WTC11 (cell line): ENCODE measurements around the gene PGM2L1. TPM values are rescaled to one million over a fixed set of nuclear protein-coding genes. Genes with fewer than 3 reads are reported as not detected.

Experiments used
- ATAC-seq: fragments of 200-7000 bp; cut with Tn5 transposase; 2 replicates; pipeline ENCODE4 v1.10.0; 2021; ENCODE audit warnings: mild to moderate bottlenecking, moderate library complexity
- CTCF ChIA-PET: fragments of 300-600 bp; sonication (Branson Sonifier 250); formaldehyde crosslinking; loops from one replicate; lab custom pipeline; 2021; ENCODE audit warnings: antibody characterized with exemption; lab: Charles Lee
- POLR2A ChIA-PET: fragments of 350-600 bp; sonication (Branson Sonifier 250); formaldehyde crosslinking; loops from one replicate; lab custom pipeline; 2021; ENCODE audit warnings: antibody characterized with exemption; lab: Charles Lee
- DNase-seq: peaks from one replicate; pipeline ENCODE4 v3.0.0; 2021; ENCODE audit warnings: low spot score
- H3K27ac Mint-ChIP-seq: 2 replicates; pipeline ENCODE4 v1.8.0; 2021; ENCODE audit warnings: mixed read lengths
- H3K27me3 Mint-ChIP-seq: 2 replicates; pipeline ENCODE4 v1.8.0; 2021; ENCODE audit warnings: low read depth, mild to moderate bottlenecking, moderate library complexity, mixed read lengths
- H3K36me3 Mint-ChIP-seq: 2 replicates; pipeline ENCODE4 v1.8.0; 2021; ENCODE audit warnings: mixed read lengths
- H3K4me1 Mint-ChIP-seq: 2 replicates; pipeline ENCODE4 v1.8.0; 2022; ENCODE audit warnings: mixed read lengths
- H3K4me3 Mint-ChIP-seq: 2 replicates; pipeline ENCODE4 v1.8.0; 2021; ENCODE audit warnings: mild to moderate bottlenecking, moderate library complexity, mixed read lengths
- H3K9me3 Mint-ChIP-seq: 2 replicates; pipeline ENCODE4 v1.8.0; 2021; ENCODE audit warnings: mixed read lengths
- CREB1 ChIP-seq: sonication (generic); formaldehyde crosslinking; IDR thresholded peaks from 2 replicates; pipeline ENCODE4 v1.8.0; 2023; ENCODE audit warnings: mild to moderate bottlenecking, missing genetic modification reagents
- CREM ChIP-seq: sonication (generic); formaldehyde crosslinking; IDR thresholded peaks from 2 replicates; pipeline ENCODE4 v1.8.1; 2022; ENCODE audit warnings: mild to moderate bottlenecking, missing genetic modification reagents, moderate library complexity
- MXD4 ChIP-seq: fragments of 250-450 bp; sonication (Bioruptor Pico); IDR thresholded peaks from 2 replicates; pipeline ENCODE4 v1.8.0; 2021; ENCODE audit warnings: mild to moderate bottlenecking, moderate library complexity, borderline replicate concordance
- OVOL2 ChIP-seq: fragments of 250-450 bp; sonication (Bioruptor Pico); IDR thresholded peaks from 2 replicates; pipeline ENCODE4 v1.9.0; 2021; ENCODE audit warnings: mild to moderate bottlenecking, borderline replicate concordance
- RELA ChIP-seq: sonication (generic); formaldehyde crosslinking; IDR thresholded peaks from 2 replicates; pipeline ENCODE4 v1.8.1; 2022; ENCODE audit warnings: missing genetic modification reagents, mild to moderate bottlenecking, borderline replicate concordance
- SMAD4 ChIP-seq: sonication (generic); formaldehyde crosslinking; IDR thresholded peaks from 2 replicates; pipeline ENCODE4 v1.8.0; 2022; ENCODE audit warnings: mild to moderate bottlenecking, missing genetic modification reagents
- TEAD1 ChIP-seq: sonication (generic); formaldehyde crosslinking; IDR thresholded peaks from 2 replicates; pipeline ENCODE4 v1.8.0; 2022; ENCODE audit warnings: mild to moderate bottlenecking, missing genetic modification reagents
- TEAD4 ChIP-seq: sonication (generic); formaldehyde crosslinking; IDR thresholded peaks from 2 replicates; pipeline ENCODE4 v1.8.0; 2022; ENCODE audit warnings: mild to moderate bottlenecking, missing genetic modification reagents
- total RNA-seq: library from RNA; stranded (reverse); gene quantifications from 3 replicates; pipeline ENCODE4 v1.2.3, GENCODE V29; 2021
- TF ChIP-seq, protein P1 (sequence below): fragments of 250-450 bp; sonication (Bioruptor Pico); IDR thresholded peaks from 2 replicates; pipeline ENCODE4 v2.1.2; 2022; ENCODE audit warnings: mild to moderate bottlenecking, moderate library complexity
- TF ChIP-seq, protein P2 (sequence below): fragments of 250-450 bp; sonication (Bioruptor Pico); IDR thresholded peaks from 2 replicates; pipeline ENCODE4 v1.9.0; 2021; ENCODE audit warnings: mild to moderate bottlenecking, borderline replicate concordance
- TF ChIP-seq, protein P3 (sequence below): sonication (generic); formaldehyde crosslinking; IDR thresholded peaks from 2 replicates; pipeline ENCODE4 v1.8.0; 2023; ENCODE audit warnings: mild to moderate bottlenecking, missing genetic modification reagents
- TF ChIP-seq, protein P4 (sequence below): fragments of 250-450 bp; sonication (Bioruptor Pico); conservative IDR thresholded peaks from 2 replicates; pipeline ENCODE4 v1.9.0; 2021; ENCODE audit warnings: mild to moderate bottlenecking
- TF ChIP-seq, protein P5 (sequence below): sonication (generic); formaldehyde crosslinking; IDR thresholded peaks from 2 replicates; pipeline ENCODE4 v1.8.1; 2022; ENCODE audit warnings: mild to moderate bottlenecking, missing genetic modification reagents, moderate library complexity, borderline replicate concordance
- TF ChIP-seq, protein P6 (sequence below): sonication (generic); formaldehyde crosslinking; IDR thresholded peaks from 2 replicates; pipeline ENCODE4 v1.8.0; 2022; ENCODE audit warnings: missing genetic modification reagents
- TF ChIP-seq, protein P7 (sequence below): sonication (generic); formaldehyde crosslinking; IDR thresholded peaks from 2 replicates; pipeline ENCODE4 v1.8.0; 2023; ENCODE audit warnings: missing genetic modification reagents, mild to moderate bottlenecking, borderline replicate concordance

PGM2L1 gene
- total RNA-seq, 1 experiment from 2014 or later, result 34.1 TPM

DNA sequence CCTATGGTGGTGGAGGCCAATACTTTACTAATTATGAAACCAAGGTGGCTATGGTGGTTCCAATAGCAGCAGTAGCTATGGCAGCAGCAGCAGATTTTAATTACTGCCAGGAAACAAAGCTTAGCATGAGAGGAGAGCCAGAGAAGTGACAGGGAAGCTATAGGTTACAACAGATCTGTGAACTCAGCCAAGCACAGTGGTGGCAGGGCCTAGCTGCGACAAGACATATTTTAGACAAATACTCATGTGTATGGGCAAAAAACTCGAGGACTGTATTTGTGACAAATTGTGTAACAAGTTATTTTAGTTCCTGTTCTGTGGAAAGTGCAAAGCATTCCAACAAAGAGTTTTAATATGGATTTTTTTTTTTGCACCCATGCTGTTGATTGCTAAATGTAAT is 42.6 kb downstream of the PGM2L1 start:
- POLR2A ChIA-PET, result no interaction called here
- CTCF ChIA-PET, result no interaction called here
- H3K9me3 Mint-ChIP-seq, result peaks cover 21% of the 10 kb centered on the region
- no peak overlapping the region for H3K27ac Mint-ChIP-seq
- ATAC-seq, result no peak
- H3K4me3 Mint-ChIP-seq, result no peak overlapping the region
- no peak for DNase-seq
- no peaks in the 10 kb centered on the region; the same call in 1 of the 2 replicates for H3K4me1 Mint-ChIP-seq
- H3K27me3 Mint-ChIP-seq, result no peaks in the 10 kb centered on the region
- H3K36me3 Mint-ChIP-seq, result peaks cover 59% of the 10 kb centered on the region
- TF ChIP-seq TEAD4 (CRISPR knock-in tag) (no peak), CREB1 (CRISPR knock-in tag) (no peak), CREM (CRISPR knock-in tag) (no peak), MXD4 (no peak), OVOL2 (CRISPR knock-in tag) (no peak), SMAD4 (no peak), RELA (no peak), TEAD1 (CRISPR knock-in tag) (no peak)
- TF ChIP-seq, protein P1, sequence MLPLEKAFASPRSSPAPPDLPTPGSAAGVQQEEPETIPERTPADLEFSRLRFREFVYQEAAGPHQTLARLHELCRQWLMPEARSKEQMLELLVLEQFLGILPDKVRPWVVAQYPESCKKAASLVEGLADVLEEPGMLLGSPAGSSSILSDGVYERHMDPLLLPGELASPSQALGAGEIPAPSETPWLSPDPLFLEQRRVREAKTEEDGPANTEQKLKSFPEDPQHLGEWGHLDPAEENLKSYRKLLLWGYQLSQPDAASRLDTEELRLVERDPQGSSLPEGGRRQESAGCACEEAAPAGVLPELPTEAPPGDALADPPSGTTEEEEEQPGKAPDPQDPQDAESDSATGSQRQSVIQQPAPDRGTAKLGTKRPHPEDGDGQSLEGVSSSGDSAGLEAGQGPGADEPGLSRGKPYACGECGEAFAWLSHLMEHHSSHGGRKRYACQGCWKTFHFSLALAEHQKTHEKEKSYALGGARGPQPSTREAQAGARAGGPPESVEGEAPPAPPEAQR, result no peak
- TF ChIP-seq, protein P2, sequence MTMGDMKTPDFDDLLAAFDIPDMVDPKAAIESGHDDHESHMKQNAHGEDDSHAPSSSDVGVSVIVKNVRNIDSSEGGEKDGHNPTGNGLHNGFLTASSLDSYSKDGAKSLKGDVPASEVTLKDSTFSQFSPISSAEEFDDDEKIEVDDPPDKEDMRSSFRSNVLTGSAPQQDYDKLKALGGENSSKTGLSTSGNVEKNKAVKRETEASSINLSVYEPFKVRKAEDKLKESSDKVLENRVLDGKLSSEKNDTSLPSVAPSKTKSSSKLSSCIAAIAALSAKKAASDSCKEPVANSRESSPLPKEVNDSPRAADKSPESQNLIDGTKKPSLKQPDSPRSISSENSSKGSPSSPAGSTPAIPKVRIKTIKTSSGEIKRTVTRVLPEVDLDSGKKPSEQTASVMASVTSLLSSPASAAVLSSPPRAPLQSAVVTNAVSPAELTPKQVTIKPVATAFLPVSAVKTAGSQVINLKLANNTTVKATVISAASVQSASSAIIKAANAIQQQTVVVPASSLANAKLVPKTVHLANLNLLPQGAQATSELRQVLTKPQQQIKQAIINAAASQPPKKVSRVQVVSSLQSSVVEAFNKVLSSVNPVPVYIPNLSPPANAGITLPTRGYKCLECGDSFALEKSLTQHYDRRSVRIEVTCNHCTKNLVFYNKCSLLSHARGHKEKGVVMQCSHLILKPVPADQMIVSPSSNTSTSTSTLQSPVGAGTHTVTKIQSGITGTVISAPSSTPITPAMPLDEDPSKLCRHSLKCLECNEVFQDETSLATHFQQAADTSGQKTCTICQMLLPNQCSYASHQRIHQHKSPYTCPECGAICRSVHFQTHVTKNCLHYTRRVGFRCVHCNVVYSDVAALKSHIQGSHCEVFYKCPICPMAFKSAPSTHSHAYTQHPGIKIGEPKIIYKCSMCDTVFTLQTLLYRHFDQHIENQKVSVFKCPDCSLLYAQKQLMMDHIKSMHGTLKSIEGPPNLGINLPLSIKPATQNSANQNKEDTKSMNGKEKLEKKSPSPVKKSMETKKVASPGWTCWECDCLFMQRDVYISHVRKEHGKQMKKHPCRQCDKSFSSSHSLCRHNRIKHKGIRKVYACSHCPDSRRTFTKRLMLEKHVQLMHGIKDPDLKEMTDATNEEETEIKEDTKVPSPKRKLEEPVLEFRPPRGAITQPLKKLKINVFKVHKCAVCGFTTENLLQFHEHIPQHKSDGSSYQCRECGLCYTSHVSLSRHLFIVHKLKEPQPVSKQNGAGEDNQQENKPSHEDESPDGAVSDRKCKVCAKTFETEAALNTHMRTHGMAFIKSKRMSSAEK (CRISPR knock-in tag), result no peak
- TF ChIP-seq, protein P3, sequence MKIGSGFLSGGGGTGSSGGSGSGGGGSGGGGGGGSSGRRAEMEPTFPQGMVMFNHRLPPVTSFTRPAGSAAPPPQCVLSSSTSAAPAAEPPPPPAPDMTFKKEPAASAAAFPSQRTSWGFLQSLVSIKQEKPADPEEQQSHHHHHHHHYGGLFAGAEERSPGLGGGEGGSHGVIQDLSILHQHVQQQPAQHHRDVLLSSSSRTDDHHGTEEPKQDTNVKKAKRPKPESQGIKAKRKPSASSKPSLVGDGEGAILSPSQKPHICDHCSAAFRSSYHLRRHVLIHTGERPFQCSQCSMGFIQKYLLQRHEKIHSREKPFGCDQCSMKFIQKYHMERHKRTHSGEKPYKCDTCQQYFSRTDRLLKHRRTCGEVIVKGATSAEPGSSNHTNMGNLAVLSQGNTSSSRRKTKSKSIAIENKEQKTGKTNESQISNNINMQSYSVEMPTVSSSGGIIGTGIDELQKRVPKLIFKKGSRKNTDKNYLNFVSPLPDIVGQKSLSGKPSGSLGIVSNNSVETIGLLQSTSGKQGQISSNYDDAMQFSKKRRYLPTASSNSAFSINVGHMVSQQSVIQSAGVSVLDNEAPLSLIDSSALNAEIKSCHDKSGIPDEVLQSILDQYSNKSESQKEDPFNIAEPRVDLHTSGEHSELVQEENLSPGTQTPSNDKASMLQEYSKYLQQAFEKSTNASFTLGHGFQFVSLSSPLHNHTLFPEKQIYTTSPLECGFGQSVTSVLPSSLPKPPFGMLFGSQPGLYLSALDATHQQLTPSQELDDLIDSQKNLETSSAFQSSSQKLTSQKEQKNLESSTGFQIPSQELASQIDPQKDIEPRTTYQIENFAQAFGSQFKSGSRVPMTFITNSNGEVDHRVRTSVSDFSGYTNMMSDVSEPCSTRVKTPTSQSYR (CRISPR knock-in tag), result no peak
- TF ChIP-seq, protein P4, sequence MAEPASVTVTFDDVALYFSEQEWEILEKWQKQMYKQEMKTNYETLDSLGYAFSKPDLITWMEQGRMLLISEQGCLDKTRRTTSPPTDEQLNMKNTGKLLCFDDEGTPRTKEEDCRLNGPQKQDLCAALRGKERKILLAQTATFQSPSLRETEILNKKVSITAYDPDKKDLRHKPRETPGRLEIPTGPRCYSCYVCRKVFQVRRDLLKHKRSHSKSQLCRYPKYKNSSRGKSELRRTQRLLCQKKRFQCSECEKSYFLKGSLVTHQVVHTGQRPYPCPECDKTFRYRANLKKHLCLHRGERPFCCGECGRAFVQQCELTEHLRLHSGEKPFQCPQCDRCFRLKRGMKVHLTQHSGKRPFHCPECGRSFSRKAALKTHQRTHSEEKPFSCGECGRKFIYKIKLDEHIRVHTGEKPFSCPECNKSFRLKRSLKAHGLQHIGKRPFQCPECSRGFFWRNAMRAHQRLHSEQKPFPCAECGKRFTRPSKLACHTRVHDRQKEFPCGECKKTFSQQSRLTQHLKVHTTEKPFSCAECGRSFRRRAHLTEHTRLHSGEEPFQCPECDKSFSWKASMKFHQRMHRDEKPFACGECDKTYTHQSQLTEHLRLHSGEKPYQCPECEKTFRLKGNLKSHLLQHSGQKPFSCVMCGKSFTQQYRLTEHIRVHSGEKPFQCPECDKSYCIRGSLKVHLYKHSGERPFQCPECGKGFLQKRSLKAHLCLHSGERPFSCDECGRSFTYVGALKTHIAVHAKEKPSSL (CRISPR knock-in tag), result no peak
- TF ChIP-seq, protein P5, sequence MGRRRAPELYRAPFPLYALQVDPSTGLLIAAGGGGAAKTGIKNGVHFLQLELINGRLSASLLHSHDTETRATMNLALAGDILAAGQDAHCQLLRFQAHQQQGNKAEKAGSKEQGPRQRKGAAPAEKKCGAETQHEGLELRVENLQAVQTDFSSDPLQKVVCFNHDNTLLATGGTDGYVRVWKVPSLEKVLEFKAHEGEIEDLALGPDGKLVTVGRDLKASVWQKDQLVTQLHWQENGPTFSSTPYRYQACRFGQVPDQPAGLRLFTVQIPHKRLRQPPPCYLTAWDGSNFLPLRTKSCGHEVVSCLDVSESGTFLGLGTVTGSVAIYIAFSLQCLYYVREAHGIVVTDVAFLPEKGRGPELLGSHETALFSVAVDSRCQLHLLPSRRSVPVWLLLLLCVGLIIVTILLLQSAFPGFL (CRISPR knock-in tag), result no peak
- TF ChIP-seq, protein P6, sequence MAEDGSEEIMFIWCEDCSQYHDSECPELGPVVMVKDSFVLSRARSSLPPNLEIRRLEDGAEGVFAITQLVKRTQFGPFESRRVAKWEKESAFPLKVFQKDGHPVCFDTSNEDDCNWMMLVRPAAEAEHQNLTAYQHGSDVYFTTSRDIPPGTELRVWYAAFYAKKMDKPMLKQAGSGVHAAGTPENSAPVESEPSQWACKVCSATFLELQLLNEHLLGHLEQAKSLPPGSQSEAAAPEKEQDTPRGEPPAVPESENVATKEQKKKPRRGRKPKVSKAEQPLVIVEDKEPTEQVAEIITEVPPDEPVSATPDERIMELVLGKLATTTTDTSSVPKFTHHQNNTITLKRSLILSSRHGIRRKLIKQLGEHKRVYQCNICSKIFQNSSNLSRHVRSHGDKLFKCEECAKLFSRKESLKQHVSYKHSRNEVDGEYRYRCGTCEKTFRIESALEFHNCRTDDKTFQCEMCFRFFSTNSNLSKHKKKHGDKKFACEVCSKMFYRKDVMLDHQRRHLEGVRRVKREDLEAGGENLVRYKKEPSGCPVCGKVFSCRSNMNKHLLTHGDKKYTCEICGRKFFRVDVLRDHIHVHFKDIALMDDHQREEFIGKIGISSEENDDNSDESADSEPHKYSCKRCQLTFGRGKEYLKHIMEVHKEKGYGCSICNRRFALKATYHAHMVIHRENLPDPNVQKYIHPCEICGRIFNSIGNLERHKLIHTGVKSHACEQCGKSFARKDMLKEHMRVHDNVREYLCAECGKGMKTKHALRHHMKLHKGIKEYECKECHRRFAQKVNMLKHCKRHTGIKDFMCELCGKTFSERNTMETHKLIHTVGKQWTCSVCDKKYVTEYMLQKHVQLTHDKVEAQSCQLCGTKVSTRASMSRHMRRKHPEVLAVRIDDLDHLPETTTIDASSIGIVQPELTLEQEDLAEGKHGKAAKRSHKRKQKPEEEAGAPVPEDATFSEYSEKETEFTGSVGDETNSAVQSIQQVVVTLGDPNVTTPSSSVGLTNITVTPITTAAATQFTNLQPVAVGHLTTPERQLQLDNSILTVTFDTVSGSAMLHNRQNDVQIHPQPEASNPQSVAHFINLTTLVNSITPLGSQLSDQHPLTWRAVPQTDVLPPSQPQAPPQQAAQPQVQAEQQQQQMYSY (CRISPR knock-in tag), result no peak
- TF ChIP-seq, protein P7, sequence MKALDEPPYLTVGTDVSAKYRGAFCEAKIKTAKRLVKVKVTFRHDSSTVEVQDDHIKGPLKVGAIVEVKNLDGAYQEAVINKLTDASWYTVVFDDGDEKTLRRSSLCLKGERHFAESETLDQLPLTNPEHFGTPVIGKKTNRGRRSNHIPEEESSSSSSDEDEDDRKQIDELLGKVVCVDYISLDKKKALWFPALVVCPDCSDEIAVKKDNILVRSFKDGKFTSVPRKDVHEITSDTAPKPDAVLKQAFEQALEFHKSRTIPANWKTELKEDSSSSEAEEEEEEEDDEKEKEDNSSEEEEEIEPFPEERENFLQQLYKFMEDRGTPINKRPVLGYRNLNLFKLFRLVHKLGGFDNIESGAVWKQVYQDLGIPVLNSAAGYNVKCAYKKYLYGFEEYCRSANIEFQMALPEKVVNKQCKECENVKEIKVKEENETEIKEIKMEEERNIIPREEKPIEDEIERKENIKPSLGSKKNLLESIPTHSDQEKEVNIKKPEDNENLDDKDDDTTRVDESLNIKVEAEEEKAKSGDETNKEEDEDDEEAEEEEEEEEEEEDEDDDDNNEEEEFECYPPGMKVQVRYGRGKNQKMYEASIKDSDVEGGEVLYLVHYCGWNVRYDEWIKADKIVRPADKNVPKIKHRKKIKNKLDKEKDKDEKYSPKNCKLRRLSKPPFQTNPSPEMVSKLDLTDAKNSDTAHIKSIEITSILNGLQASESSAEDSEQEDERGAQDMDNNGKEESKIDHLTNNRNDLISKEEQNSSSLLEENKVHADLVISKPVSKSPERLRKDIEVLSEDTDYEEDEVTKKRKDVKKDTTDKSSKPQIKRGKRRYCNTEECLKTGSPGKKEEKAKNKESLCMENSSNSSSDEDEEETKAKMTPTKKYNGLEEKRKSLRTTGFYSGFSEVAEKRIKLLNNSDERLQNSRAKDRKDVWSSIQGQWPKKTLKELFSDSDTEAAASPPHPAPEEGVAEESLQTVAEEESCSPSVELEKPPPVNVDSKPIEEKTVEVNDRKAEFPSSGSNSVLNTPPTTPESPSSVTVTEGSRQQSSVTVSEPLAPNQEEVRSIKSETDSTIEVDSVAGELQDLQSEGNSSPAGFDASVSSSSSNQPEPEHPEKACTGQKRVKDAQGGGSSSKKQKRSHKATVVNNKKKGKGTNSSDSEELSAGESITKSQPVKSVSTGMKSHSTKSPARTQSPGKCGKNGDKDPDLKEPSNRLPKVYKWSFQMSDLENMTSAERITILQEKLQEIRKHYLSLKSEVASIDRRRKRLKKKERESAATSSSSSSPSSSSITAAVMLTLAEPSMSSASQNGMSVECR (CRISPR knock-in tag), result no peak
